CD4-positive, alpha-beta T cell treated with Interleukin-17A for 4 hours (primary cell): Measurements from ENCODE around the gene KCNQ5.

ENCODE experiments used
- DNase-seq: peaks from one replicate; pipeline ENCODE4 v3.0.0-alpha.2; 2020; ENCODE audit warnings: mixed read lengths

KCNQ5 gene

GRCh38 chr6:72683797-72684196 lies 61.9 kb downstream of the KCNQ5 start:
- no peak for DNase-seq

- no peak for DNase-seq
Measured at GRCh38 chr6:72689107-72689954, 67.5 kb downstream of the KCNQ5 start.

- no peak for DNase-seq
Measured at GRCh38 chr6:72691249-72691648, 69.4 kb downstream of the KCNQ5 start.

DNA sequence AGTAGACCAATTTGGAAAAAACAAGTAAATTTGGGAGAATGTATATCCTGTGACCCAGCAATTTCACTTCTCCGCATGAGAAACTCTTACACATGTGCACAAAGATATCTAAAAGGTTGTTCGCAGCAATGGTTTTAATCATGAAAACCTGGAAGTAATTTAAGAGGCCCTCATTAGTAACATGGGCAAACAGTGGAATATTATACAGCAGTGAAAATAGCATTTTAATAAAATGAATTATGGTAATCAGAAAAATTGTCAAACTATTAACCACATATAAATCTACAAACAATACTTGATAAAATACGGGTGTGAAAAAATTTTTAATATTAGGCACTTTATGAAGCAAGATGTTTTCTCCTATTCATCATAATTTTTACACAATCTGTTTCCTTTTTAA lies 74.2 kb downstream of the KCNQ5 start:
- no peak for DNase-seq

- DNase-seq = no peak
Measured at GRCh38 chr6:72699159-72699558, 77.3 kb downstream of the KCNQ5 start.

- DNase-seq = no peak
Measured at GRCh38 chr6:72702421-72702820, 80.6 kb downstream of the KCNQ5 start.

DNA sequence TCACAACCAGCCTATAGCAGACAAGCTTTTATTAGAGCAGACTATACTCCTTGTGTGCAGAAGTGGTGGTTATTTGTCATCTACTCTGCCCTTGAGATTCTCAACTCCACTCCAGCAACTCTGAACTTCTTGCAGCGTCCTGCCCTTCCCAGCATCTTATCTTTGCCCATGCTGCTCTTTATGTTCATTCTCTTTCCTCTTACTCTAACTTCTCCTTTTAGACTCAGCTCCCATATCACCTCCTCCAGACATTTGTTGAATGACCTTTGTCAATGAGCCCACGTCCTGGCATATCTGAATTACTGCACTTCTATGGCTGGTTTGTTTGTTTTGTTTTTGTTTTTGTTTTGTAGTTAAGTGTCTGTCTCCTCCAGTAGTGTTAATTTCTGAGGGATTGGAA lies 81.2 kb downstream of the KCNQ5 start:
- no peak for DNase-seq

GRCh38 chr6:72704979-72705378 lies 83.1 kb downstream of the KCNQ5 start:
- no peak for DNase-seq

- DNase-seq = no peak
Measured at GRCh38 chr6:72709431-72709830, 87.6 kb downstream of the KCNQ5 start.

GRCh38 chr6:72711731-72712130 lies 89.9 kb downstream of the KCNQ5 start:
- no peak for DNase-seq

DNA sequence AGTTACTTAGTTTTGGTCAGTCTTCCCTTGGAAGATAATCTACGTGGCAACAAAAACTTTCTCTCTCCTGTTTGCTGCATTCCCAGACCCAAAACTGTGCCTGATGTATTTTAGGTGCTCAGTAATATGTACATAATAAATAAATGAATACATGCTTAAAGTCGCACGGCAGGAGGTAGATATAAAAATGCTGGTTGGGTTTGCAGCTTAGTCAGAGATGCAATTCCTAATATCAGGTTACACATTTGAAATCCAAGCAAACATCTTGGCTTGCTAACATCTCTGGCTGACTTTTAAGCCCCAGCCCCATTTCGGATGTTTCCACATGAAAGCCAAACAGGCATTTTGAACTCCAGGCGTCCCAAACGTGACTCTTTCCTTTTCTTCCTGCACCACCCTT lies 91.0 kb downstream of the KCNQ5 start:
- no peak for DNase-seq

DNA sequence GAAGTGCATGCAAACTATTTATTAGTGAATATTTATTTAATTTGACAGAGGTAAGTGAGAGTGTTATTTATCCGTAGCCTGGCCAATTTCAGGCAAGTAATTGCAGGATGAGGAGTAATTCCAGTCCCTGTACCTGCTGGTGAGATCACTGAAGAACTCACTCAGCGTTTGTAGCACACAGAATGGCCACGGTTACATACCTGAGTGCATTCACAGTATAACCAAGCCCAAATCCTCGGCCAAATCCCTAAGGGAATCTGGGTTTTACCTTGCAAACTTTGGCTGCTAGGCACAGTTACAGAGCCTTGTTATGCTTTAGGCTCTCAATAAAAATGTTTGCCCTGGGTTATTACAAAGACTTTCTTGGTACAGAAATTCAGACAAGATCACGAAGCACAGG lies 93.3 kb downstream of the KCNQ5 start:
- DNase-seq = no peak

DNA sequence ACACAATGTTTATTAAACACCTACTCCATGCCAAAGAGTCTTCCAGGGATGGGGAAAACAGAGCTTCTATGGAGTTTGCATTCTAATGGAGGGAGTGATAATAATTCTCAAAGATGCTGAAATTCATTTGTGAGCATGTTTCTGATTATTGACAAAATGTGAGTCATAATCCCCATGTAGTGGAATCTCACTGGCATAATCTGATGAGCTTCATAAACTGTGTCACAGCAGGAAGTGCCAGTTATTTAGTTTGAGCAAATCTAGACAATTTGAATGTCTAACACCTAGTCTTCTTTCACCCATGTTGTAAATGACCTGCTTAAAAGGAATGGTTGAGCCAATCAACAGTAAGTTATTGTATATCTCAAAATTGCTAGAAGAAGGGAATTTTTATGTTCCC lies 95.1 kb downstream of the KCNQ5 start:
- DNase-seq = no peak

GRCh38 chr6:72720464-72720863 lies 98.6 kb downstream of the KCNQ5 start:
- no peak for DNase-seq

DNA sequence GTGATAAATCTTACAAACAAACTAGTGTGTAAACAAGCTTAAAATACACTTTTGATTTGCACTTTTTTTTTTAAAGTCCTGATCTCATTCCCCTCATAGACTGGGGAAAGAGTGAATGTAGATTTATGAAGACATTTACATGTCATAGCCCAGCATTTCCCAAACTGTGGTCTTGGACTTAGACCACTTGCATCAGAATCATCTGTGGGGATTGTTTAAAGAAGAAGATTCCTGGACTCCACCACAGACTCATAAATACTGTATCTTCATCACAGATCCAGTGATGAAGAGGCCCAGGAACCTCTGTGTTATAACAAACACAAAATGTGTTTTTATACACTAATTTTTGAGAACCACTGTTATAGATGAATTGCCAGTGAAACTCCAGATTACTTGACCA lies 99.5 kb downstream of the KCNQ5 start:
- no peak for DNase-seq

DNA sequence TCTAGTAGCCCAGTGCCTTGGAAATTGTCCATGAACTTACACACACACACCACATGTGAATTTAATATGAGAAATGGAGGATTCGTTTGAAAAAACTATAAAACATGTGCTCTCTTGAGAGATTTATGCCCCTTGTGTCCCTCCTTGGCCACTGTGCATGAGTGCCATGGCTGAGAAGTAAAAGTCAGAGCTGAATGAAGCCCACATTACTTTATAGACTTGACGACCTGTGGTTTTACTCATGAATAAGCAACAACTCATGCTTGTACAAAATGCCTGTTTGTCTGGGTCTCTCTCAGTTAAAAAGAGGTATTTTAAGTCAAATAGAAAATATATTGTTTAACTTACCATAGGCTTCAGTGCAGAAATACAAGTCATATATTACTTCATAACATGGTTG lies 102.7 kb downstream of the KCNQ5 start:
- no peak for DNase-seq

DNA sequence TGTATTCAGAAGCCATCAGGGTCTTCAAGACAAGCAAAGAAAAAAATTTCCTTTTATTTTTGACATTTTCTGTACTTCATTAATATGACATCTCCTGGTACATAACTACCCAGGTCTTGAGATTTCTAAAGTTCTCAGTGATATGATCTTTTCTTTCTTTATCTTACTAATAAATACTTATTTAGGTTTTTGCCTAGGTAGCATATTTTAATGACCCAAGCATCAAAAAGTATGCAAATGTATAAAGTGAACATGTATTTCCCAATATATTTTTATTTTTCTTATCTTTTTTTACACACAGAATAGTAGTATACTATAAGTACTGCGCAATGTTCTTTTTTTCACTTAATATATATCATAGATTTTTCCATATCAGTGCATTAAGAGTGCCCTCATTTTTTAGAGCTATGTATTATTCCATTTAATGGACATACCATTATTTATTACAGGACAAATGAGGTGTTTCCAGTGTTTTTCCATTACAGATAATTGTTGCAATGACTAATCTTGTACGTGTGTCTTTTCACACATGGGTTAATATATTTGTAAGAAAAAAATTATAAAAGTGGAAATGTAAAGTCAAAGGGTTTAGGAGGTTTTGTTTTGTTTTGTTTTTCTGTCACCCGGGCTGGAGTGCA lies 107.0 kb downstream of the KCNQ5 start:
- no peak for DNase-seq

- DNase-seq = no peak
Measured at GRCh38 chr6:72733045-72733444, 111.2 kb downstream of the KCNQ5 start.

- DNase-seq = no peak
Measured at GRCh38 chr6:72738091-72738490, 116.2 kb downstream of the KCNQ5 start.

GRCh38 chr6:72739368-72739779 lies 117.5 kb downstream of the KCNQ5 start:
- DNase-seq = no peak

GRCh38 chr6:72740135-72740534 lies 118.3 kb downstream of the KCNQ5 start:
- no peak for DNase-seq

GRCh38 chr6:72741083-72741482 lies 119.2 kb downstream of the KCNQ5 start:
- no peak for DNase-seq

GRCh38 chr6:72742001-72742673 lies 120.3 kb downstream of the KCNQ5 start:
- no peak for DNase-seq

DNA sequence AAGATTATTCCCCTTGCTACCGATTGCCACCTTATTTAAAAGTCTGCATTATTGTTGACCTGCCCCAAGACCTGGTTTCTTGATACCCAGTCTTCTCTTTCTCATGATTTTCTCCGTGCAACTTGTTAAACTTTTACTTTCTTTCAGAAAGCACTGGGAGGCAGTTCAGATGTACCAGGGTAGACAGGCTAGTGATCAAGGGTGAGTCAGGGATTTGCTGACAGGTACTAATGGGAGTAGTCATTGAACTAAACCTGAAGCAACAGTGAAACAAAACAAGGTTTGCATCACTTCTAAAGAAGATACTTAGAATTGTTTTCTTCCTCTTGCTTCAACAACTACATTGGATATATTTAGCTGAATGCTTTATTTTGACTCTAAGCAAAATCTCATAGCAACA lies 124.4 kb downstream of the KCNQ5 start:
- no peak for DNase-seq
